ENCODE data around the gene AGPAT2.

The AGPAT2 gene

DNA sequence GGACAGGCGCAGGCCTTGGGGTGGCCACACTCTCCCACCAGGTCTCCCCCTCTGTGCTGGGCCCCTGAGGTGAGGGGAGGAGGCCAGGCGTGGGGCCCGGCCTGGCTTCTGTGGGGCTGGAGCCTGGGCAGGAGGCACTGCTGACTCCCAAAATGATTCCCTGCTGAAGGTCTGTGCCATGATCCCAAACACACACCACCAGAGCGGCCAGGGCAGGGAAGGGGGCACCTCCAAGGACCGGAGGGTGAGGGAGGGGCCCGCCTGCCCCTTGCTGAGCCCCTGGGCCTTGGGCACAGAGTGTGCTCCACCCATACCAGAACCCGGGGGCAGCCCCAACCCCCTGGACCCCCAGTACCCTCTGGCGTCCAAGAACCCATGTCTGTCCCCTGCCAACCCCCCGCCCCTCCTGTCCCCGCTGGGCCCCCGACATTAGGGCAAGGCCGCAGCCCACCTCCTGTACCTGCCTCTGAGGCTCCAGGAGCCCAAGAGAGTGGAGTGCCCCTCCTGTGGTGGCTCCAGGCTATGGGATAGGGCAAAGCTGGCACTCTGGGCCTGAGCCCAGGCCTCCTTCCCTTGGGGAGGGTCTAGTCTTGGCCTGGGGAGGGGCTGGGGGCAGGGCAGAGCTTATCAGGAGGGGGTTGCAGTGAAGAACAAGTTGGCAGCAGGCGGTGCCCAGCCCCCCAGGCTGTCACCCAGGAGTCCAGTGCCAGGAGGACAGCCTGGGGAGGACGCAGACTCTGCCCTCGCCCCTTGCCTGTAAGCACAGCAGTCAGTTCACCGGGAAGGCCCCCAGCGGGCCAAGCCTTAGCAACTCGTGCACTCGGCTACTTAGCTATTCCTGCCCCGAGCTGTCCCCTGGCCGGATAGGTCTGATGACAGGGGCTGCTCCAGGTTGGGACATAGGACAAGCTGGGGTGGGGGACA is 27.1 kb downstream of the AGPAT2 start:
- DNase-seq: no peak

DNA sequence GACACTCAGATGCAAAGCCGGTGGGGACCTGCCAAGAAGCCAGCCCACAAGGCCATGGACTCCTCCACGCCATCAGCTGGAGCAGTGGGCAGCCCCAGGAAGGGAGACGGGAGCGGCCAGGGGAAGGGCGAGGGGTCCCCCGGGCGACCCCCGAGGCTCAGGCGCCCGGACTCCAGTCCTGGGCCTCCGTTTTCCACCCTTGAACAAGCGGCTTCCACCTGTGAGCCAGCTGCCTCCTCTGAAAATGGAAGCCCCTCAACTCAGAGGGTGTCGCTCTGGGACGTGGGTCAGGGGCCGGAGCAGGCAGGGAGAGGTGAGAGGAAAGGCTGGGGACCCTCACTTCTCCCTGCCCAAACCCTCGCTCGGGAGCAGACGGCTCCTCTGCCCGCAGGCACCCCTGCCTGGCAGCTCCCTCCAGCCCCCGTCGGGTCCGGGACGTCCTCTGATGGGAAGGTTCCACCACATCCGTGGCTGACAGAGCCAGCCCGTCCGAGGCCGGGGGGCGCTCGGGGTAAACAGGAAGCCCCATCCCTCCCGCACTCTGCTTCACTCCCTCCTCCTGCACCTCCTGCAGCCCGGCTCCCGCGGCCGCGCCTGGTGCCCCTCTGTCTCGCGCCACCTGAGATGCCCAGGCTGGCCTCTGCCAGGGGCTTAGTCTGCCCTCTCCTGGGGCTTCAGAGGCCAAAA is 28.3 kb downstream of the AGPAT2 start:
- DNase-seq: no peak

DNA sequence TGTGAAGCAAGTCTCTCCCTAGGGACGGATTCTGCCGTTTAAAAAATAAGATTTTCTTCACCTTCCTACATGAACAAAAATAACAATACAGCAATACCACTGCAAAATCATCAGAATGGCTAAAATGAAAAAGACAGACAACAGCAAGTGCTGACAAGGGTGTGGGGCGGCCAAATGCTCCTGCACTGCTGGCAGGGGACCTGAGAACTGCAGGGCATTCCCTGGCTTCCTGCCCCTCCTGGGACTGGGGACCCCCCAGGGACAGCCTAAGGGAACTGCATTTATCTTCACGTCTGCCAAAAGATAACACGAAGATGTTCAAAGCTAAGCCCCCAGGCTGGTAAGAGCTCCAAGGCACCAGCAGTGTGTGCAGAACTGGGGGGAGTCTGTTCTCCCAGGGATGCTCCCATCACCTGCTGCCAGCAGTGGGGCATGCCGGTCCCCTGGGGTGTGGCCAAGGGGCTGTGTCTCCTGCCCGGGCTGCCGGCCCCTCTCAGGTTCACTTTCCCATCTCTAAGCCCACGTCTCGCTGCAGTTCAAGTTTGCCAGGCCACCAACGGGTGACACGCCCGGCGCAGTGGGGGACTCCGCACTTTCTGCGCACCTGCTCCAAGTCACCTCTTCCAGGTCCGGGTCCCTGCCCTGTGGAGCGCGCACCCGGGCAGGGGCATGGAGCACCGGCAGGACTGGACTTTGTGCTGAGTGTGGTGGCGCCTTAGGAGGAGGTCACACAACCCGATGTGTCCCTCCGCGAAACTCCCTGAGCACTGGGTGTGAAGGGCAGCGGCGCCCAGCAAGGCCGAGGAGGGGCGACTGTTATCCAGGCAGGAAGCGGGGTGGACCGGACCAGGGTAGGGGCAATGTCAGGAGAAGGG is 29.0 kb downstream of the AGPAT2 start:
- DNase-seq: no peak

DNA sequence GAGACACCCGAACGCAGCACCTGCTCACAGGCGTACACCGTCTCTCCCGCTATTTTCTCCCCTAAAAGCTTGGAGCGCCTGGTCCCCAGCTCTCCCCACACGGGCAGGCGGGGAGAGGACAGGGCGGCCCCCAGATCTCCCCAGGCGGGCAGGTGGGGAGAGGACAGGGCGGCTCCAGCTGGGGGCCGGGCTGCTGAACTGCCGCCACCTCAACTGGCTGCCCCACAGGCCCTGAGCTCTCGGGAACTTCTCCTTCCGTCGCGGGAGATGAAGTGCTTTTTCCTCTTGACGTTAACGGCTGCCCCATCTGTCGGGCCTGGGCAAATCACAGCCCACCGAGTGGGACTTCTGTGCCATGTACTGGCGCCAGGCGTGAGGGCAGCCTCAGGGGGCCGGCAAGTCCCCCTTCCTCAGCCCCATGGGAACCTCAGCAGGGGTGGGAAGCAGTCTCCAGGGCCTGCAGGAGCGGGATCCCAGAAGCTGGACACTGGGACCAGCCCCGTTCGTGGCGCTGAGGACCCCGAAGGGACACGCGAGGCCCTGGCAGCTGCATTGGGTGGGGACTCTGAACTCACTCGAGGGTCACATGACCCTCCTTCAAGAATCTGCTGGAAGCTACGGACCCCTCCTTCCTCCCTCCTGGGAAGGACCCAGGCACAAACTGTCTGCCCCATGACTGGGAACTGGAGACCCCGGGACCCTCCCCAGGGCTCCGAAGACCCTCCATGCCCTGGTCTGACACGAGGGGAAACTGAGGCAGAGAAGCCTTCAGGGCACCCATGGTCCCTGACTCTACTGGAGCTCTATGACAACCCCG is 30.3 kb downstream of the AGPAT2 start:
- no peak for DNase-seq

DNA sequence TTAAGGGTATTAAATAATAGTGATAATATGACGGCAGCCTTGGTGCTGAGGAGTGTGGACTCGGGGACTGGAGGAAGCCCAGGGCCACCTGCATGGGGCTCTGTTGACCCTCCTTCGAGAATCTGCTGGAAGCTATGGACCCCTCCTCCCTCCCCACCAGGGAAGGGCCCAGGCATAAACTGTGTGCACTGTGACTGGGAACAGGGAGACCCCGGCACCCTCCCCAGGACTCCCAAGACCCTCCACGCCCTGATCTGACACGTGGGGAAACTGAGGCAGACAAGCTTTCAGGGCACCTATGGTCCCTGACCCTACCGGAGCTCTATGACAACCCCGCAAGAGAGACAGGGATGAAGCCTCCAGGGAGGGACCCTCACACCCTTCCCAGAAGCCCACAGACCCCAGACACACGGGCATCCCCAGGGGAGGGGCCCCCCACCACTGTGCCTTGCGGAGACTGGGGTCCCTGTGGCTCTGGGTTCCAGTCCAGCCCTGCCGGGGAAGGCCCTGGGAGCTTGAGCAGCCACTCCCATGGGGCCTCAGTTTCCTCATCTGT is 31.0 kb downstream of the AGPAT2 start:
- DNase-seq: peak in 1 of 2 experiments; percentile 21

DNA sequence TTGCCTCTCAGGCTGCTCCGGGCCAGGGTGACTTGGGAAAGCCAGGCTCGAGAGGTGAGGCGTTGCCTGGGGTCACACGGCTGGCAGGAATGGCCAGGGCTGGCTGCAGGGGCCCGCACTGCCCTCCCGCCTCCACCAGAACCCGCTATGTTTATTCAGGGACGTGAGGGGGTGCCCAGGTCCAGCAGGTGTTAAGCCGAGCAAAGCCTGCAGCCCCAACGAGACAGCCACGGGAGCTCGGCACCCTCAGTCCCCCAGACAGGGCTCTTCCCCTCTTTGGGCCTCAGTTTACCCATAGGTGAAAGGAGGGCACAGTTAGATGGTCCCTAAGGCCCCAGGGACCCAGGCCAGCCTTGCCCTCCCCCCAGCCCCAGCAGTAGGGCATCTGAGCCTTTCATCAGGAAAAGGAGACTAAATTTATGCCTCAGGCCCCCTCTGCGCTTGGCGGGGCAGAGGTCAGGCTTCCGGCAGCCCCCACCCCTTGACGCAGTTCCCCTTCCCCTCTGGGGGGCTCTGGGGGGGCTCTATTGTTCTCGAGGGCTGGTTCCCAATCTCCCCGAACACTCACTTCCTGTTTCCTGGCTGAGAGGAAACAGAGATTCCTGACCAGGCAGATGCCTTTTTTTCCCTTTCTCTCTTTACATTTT is 31.6 kb downstream of the AGPAT2 start:
- no peak for DNase-seq

DNA sequence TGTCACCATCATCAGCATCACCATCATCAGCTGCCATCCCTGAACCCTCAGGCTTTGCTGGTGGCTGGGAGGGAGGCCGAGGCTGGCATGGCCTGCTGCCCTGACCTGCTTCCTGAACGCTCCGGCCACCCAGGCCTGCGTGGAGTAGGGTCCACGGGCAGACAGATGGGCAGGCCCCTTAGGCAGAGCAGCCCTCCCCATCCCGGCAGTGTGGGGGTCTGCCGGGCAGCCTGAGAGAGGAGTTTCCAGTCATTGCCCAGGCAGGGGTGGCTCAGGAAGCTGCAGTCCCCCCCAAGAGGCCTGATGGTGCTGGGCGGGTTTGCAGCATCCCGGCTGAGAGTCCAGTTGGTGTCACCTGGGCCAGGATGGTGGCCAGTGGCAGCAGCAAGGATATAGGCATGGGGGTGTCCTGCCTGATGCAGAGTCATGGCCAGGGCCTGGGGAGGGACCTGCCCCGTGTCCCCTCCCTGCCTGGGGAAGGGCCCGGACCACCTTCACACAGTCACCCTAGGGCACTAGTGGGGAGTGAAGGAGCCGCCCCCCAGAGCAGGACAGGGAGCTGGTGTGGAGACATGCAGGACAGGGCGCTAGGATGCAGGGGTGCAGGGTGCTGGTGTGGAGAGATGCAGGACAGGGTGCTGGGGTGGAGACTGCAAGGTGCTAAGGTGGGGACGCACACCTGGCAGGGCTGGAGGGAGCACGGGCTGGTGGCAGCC is 32.3 kb downstream of the AGPAT2 start:
- DNase-seq: no peak

DNA sequence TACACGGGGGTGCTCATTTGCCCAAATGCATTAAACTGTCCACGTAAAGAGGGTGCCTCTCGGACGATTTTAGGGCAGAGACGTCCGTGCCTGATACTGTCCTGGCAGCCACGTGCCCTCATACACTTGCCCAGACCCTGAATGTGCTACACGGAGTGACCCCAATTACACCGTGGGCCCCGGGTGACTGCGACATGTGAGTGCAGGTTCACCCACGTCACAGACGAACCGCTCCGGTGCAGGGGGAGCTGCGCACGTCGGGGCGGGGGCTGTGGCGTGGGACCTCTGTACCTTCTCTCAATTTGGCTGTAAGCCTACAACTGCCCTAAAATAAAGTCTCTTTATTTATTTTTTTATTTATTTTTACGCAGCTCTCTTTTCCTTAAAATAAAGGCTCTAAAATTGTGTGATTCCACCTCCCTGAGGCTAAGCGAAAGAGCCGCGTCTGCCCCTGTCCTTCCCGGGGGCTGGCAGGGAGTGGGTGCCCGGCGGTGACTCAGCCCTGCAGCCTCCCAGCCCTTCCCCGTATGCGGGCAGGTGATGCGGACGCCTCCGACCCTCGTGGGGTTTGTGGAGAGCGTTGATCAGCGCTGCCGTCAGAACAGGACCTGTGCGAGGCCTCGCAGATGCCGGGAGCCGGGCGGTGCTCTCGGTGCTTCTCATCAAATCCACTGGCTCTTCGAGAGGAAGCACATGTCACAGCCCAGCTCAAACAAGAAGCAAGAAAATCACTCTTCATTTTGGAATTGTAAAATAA is 33.8 kb downstream of the AGPAT2 start:
- no peak for DNase-seq

DNA sequence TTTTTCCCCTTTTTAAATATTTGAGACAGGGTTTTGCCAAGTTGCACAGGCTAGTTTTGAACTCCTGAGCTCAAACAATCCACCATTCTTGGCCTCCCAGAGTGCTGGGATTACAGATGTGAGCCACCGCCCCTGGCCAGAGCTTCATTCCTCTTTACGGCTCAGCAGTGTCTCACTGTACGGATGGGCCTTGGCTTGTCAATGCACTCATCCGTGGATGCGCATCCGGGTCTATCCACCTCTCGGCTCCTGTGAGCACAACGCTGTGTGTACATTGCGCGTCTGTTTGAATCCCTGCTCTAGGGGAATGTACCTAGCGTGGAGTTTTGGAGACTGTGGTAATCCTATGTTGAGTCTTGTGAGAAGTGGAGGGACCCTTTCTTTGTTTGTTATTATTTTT is 35.4 kb downstream of the AGPAT2 start:
- DNase-seq: no peak

DNA sequence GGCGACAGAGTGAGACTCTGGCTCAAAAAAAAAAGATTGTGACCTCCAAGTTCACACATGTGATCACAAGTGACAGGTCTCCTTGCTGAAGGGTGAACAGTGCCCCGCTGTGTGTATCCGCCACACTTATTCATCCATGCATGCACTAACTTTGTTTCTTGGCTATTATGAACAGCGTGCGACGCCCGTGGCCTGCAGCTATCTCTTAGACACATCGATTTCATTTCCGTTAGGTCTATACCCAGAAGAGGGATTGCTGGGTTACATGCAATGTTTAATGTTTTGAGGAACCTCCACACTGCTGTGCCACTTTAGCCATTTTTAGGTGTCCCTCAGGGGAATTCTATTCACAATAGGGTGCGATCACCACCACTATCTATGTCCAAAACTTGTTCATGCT is 36.6 kb downstream of the AGPAT2 start:
- no peak for DNase-seq

DNA sequence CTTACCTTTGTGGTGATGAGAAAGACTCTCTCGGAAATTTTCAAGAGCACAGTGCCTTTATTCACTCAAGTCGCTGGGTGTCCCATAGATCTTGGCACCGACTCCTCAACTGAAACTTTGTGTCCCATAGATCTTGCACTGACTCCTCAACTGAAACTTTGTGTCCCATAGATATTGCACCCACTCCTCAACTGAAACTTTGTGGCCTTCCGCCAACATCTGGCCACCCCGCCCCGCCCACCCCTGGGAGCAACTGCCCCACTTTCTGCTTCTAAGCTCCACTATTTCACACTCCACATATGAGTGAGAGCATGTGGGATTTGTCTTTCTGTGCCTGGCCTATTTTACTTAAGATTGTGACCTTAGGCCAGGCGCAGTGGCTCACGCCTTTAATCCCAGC is 37.2 kb downstream of the AGPAT2 start:
- DNase-seq: no peak

DNA sequence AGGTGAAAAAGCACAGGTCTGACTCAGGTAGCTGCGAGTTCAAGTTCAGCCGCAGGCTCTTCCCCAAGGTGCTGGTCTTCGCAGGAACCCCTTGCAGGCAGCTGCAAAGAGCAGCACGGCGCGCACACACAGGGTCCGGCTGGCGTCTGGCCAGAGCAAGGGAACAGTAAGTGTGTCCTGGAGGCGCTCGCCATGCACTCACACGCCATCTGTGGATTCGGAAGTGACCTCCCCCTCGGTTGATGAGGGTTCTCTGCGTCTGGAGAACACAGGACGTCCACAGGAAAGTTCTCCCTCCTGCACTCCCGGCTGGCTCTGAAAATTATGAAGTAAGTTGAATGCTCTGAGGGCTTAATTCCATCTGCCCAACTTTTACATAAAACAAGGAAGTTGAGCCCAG is 38.5 kb downstream of the AGPAT2 start:
- DNase-seq: no peak

DNA sequence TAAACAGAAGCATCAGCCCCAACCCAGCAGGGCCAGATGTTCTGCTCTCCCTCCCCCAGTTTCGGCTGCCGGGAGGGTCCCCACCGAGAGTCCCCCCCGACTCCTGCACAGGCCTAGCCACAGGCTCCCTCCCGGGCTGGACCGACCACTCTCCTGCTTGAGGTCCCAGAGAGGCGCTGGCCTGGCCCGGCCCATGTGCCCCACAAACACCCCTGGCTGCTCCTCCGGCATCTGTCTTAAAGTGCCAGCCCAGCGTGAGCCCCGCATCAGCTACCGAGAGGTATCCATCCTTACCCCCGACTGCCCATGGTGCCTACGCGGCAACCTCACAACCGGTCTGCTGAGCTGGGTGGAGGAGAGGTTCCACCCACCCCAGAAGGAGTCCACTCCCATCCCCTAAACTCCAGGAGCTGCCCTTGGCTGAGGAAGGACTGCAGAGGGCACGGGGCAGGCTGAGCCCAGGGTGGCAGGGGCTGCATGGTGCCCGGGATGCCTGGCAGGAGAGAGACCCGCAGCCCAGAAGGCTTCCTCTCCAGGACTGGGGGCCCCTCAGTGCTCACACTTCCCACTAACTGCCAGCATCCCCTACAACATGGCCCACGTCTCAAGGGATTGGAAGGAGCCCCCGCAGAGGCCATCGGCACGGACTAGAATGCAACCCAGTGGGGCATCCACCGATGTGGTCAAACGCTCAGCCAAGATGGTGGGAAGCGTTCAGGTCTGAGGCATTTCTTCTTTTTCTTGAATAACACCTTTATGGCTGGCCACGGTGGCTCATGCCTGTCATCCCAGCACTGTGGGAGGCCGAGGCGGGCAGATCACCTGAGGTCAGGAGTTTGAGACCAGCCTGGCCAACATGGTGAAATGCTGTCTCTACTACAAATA is 40.2 kb downstream of the AGPAT2 start:
- DNase-seq: no peak

DNA sequence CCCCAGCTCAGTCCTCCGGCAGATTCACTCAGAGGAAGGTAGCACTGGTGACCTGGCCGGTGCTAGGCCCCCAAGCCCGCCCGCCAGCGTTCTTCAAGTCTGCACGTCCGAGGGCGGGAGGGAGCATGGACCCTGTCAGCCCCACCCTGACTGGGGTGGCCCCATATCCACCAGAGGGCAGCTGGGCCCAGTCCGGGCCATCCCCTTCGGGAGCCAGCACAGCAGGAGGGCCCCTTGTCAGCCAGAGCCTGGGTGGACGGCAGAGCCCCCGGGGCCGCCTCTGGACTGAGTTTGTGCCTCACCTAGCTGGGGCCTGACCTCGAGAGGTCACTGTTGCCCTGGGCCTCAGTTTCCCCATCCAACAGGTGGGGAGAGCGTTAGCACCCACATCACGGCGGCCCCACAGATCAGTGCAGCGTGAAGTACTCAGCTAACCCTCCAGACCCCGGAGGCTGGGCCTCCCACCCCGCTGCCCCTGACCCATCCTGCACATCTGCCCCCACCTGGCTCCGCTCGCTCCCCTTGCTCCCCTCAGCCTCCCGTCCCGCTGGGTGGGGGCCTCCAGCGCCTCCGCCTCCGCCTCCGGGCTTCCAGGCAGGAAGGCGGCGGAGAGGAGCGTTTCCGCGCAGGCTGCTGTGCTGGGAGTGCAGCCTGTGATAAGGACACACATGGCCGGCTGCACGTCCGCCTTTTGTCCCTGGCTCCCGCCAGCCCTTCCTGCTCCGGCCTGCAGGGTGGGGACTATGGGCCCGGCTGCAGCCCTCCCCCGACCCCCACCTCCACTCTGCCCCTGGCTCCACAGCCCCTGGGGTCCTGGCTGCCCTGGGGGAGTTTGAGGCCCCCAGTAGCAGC is 41.1 kb downstream of the AGPAT2 start:
- DNase-seq: no peak

DNA sequence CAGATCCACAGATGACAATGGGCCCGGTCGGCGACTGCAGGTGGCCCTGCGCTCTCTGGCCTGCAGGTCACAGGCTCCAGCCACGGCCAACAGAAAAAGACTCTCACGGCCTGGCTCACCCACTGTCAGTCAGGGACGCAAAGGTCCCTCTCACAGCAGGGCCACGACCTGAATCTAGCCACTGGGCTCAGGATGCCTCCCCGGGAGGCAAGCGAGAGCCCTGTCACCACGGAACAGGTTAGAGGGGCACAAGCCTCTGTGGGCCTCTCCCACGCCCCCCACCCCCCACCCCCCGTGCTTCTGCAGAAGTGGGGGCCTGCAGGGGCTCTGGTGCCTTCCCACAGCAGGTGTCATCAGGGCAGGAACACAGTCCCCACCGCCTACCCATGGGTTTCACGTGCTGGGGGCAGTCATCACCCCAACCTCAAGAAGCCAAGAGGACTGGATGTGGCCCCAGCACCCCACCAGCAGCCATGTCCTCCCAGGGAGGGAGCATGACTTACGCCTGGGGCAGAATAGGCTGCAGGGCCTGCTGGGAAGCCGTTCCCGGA is 41.8 kb downstream of the AGPAT2 start:
- no peak for DNase-seq

DNA sequence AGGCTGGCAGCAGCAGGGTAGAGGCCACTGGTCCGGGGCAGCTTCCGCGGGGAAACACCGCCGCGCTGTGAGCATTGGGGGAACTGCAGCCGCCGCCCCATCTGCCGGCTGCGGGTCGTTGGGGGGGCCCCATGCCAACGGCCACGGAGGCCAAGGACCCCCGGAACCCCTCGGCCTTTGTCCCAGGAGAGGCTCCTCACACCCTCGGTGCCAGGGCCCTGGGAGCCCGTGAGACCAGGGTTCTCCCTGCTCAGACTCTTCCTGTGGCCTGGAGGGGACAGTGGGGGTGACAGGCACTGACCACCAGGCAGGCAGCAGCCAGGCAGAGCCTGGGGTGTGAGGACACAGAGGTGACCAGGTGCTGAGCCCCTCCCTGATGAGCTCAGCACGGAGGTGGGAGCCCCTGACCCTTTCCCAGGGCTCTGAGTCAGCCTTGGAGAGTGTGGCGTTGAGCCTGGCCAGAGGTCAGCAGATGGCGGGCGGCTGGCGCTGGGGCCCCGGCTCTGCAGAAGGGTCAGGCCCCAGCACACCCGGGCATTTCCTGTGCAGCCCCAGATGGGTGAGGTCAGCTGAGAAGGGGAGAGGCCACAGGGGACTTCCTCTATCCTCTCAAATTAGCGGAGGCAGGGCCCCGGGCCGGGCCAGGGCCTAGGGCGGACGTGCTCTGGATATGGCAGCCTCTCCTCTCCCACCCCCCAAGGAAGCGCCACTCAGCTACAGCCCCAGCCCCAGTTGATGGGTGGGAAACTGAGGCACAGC is 42.5 kb downstream of the AGPAT2 start:
- DNase-seq: no peak

DNA sequence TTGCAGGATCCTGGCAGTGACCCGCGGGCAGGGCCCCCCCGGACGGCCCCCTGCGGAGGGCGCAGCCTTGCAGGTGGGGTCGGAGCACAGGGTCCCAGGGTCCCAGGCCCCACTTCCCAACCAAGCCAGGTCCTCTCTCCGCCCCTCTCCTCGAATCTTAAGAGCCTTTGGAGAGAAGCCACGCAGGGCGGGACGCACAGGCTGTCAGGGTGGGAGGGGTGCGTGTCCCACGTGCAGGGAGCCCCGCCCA is 43.0 kb downstream of the AGPAT2 start:
- DNase-seq: peak in 1 of 2 experiments; percentile 41
